Measurements from ENCODE around the gene ERCC6L. TPM values are rescaled to one million over a fixed set of nuclear protein-coding genes. Genes with fewer than 3 reads are reported as not detected.

Gene ERCC6L
- polyA plus RNA-seq, 3 donors: 0.04 to 0.24 (median 0.05) TPM

DNA sequence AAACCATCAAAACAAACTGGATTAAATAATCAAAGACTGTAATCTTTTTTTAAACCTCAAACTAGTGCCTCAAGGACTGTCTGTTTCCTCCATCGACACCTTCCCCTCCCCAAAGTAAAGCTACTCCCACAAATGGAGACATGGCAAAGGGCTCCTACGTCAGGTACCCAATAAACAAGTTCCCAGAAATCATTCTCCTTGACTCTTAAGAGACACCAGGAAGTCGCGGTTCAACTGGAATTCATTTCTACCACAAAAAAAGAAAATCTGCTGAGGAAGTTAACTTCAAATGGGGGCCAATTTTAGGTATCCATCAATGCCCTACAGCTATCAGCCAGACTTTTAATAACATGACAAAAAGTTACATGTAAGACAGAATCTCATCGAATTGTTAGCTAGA, 35.7 kb upstream of the ERCC6L start:
- peaks cover 0 to 4% (median 0%) of the 10 kb centered on the region in 7 donors for H3K9me3 Mint-ChIP-seq
- H3K4me3 ChIP-seq (replicated peaks in 1 of 3; ENCODE audit: low read depth in 2 of 3, low read length in 3 of 3): no peak overlapping the region
- H3K9ac ChIP-seq (ENCODE audit: insufficient read depth, low read length, poor library complexity, severe bottlenecking): peak overlapping the region; percentile 1
- H3K27me3 Mint-ChIP-seq (ENCODE audit: low read depth in 3 of 3): peaks cover 0 to 11% (median 5%) of the 10 kb centered on the region in 3 donors
- peaks cover 51 to 63% of the 10 kb centered on the region in 2 donors for H3K36me3 ChIP-seq (replicated peaks in 1 of 2; ENCODE audit: control insufficient read depth in 1 of 2, insufficient read depth in 2 of 2, low read length in 2 of 2)
- TF ChIP-seq, protein P1, sequence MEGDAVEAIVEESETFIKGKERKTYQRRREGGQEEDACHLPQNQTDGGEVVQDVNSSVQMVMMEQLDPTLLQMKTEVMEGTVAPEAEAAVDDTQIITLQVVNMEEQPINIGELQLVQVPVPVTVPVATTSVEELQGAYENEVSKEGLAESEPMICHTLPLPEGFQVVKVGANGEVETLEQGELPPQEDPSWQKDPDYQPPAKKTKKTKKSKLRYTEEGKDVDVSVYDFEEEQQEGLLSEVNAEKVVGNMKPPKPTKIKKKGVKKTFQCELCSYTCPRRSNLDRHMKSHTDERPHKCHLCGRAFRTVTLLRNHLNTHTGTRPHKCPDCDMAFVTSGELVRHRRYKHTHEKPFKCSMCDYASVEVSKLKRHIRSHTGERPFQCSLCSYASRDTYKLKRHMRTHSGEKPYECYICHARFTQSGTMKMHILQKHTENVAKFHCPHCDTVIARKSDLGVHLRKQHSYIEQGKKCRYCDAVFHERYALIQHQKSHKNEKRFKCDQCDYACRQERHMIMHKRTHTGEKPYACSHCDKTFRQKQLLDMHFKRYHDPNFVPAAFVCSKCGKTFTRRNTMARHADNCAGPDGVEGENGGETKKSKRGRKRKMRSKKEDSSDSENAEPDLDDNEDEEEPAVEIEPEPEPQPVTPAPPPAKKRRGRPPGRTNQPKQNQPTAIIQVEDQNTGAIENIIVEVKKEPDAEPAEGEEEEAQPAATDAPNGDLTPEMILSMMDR (IDR thresholded peaks at IDR 0.05): no peak
- no peak overlapping the region for H3K4me2 ChIP-seq (replicated peaks; ENCODE audit: extremely low read depth, low read length, poor library complexity, severe bottlenecking)
- peaks cover 36% of the 10 kb centered on the region for H4K20me1 ChIP-seq (ENCODE audit: insufficient read depth, low read length)
- peak overlapping the region in 2 of 7 donors; percentile 25 to 70 for H3K27ac Mint-ChIP-seq
- H3K4me1 Mint-ChIP-seq: peaks cover 19% of the 10 kb centered on the region
- no peak overlapping the region for H3K27ac ChIP-seq (ENCODE audit: low read depth in 1 of 2, low read length in 2 of 2)
- no peak overlapping the region for H2AFZ ChIP-seq (ENCODE audit: insufficient read depth, low read depth, low read length, poor library complexity, severe bottlenecking)
- WGBS (ENCODE audit: insufficient coverage): 50% methylated on average over 1 of the region's 5 CpGs
- no peaks in the 10 kb centered on the region for H3K9me3 ChIP-seq (replicated peaks in 1 of 2; ENCODE audit: control insufficient read depth in 1 of 2, insufficient read depth in 1 of 2, low read length in 2 of 2)
- intact Hi-C loops (cut with micrococcal nuclease): no loop called here
- peaks cover 44 to 62% of the 10 kb centered on the region in 2 donors for H3K36me3 Mint-ChIP-seq
- no peak for DNase-seq
- no peak overlapping the region for H3K4me3 Mint-ChIP-seq
- H3K27me3 ChIP-seq (ENCODE audit: control insufficient read depth in 2 of 2, insufficient read depth in 2 of 2, low read length in 2 of 2): peaks cover 0 to 3% of the 10 kb centered on the region in 2 donors
- peaks cover 4 to 14% of the 10 kb centered on the region in 2 donors for H3K4me1 ChIP-seq (ENCODE audit: control insufficient read depth in 1 of 2, insufficient read depth in 2 of 2, low read length in 2 of 2)
- peaks cover 31% of the 10 kb centered on the region for H3K79me2 ChIP-seq (ENCODE audit: insufficient read depth, low read length)

DNA sequence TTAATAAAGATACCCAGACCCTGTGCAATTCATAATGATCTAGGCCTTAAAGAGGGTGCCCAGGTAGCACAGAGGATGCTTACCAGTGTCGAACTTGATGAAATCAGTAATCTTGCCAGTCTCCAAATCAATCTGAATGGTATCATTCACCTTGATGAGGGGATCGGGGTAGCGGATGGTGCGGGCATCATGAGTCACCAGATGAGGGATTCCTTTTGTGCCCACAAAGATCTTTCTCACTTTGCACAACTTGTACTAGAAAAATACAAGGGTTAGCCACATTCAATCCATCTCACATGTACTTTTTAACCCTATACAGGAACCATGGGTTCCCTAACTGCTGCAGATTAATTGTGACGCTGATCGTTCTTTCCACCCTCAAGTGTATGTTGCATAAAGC, 34.9 kb upstream of the ERCC6L start:
- peaks cover 36% of the 10 kb centered on the region for H4K20me1 ChIP-seq (ENCODE audit: insufficient read depth, low read length)
- WGBS (ENCODE audit: insufficient coverage): 87% methylated on average over 3 of the region's 6 CpGs
- Mint-ChIP-seq H3K4me1 (peaks cover 19% of the 10 kb centered on the region), H3K27ac (peak overlapping the region in 1 of 7 donors; percentile 37), H3K27me3 (ENCODE audit: low read depth in 3 of 3) (peaks cover 0 to 9% (median 0%) of the 10 kb centered on the region in 3 donors), H3K36me3 (peaks cover 51 to 70% of the 10 kb centered on the region in 2 donors), H3K9me3 (peaks cover 0 to 4% (median 0%) of the 10 kb centered on the region in 7 donors), H3K4me3 (no peak overlapping the region)
- no peak overlapping the region for H3K4me3 ChIP-seq (replicated peaks in 1 of 3; ENCODE audit: low read depth in 2 of 3, low read length in 3 of 3)
- H3K9me3 ChIP-seq (replicated peaks in 1 of 2; ENCODE audit: control insufficient read depth in 1 of 2, insufficient read depth in 1 of 2, low read length in 2 of 2): no peaks in the 10 kb centered on the region
- H3K4me2 ChIP-seq (replicated peaks; ENCODE audit: extremely low read depth, low read length, poor library complexity, severe bottlenecking): no peak overlapping the region
- no peak overlapping the region for H2AFZ ChIP-seq (ENCODE audit: insufficient read depth, low read depth, low read length, poor library complexity, severe bottlenecking)
- TF ChIP-seq, protein P1 (IDR thresholded peaks at IDR 0.05): no peak
- peaks cover 31% of the 10 kb centered on the region for H3K79me2 ChIP-seq (ENCODE audit: insufficient read depth, low read length)
- no peak overlapping the region for H3K27ac ChIP-seq (ENCODE audit: low read depth in 1 of 2, low read length in 2 of 2)
- H3K27me3 ChIP-seq (ENCODE audit: control insufficient read depth in 2 of 2, insufficient read depth in 2 of 2, low read length in 2 of 2): no peaks in the 10 kb centered on the region
- H3K9ac ChIP-seq (ENCODE audit: insufficient read depth, low read length, poor library complexity, severe bottlenecking): peak overlapping the region; percentile 1
- DNase-seq: no peak
- intact Hi-C loops (cut with micrococcal nuclease): no loop called here
- peaks cover 4 to 14% of the 10 kb centered on the region in 2 donors for H3K4me1 ChIP-seq (ENCODE audit: control insufficient read depth in 1 of 2, insufficient read depth in 2 of 2, low read length in 2 of 2)
- H3K36me3 ChIP-seq (replicated peaks in 1 of 2; ENCODE audit: control insufficient read depth in 1 of 2, insufficient read depth in 2 of 2, low read length in 2 of 2): peaks cover 55 to 71% of the 10 kb centered on the region in 2 donors

Measured in CD14-positive monocyte (primary cell).